Kidney (tissue), 14 donors: ENCODE results near the gene GLB1L2. TPM values are rescaled to one million over a fixed set of nuclear protein-coding genes. Genes with fewer than 3 reads are reported as not detected.
"Not testable (repeated sequence)": the region's sequence is repeated elsewhere in the genome, so short reads cannot be mapped to it uniquely, and the experiment has no call there.

Source experiments
- DNase-seq, 5 donors: peaks; one replicate each; pipeline ENCODE4 v3.0.0-alpha.2; 2013 to 2020
- FAIRE-seq: peaks from 2 replicates; lab custom pipeline; 2012; peaks lifted over from hg19 to GRCh38; lab: Jason Lieb, UNC
- H3K27ac ChIP-seq, 2 donors: one replicate each; pipeline ENCODE4 v1.7.0; 2013; ENCODE audit warnings: low read depth in 2 of 2, low read length in 2 of 2, inconsistent platforms in 1 of 2
- H3K27me3 ChIP-seq: one replicate; pipeline ENCODE4 v1.7.1; 2013; ENCODE audit warnings: low read length, inconsistent platforms; ENCODE audit not compliant: control insufficient read depth, insufficient read depth
- H3K36me3 ChIP-seq, 3 donors: one replicate each; pipeline versions ENCODE4 v1.7.0 to v1.7.1; 2013; ENCODE audit warnings: low read length in 3 of 3, control low read depth in 1 of 3, inconsistent platforms in 1 of 3; ENCODE audit not compliant: insufficient read depth in 3 of 3, control insufficient read depth in 2 of 3
- H3K4me1 ChIP-seq, 3 donors: one replicate each; pipeline versions ENCODE4 v1.7.0 to v1.7.1; 2013; ENCODE audit warnings: low read length in 3 of 3, inconsistent platforms in 1 of 3, low read depth in 1 of 3; ENCODE audit not compliant: control insufficient read depth in 2 of 3, insufficient read depth in 2 of 3
- H3K4me3 ChIP-seq, 3 donors: one replicate each; pipeline versions ENCODE4 v1.7.0 to v1.8.1; 2013; ENCODE audit warnings: low read length in 3 of 3, control low read depth in 1 of 3, inconsistent platforms in 1 of 3
- H3K9ac ChIP-seq, 3 donors: one replicate each; pipeline versions ENCODE4 v1.7.0 to v1.7.1; 2013; ENCODE audit warnings: low read length in 3 of 3, control low read depth in 1 of 3, inconsistent platforms in 1 of 3
- H3K9me3 ChIP-seq, 3 donors: one replicate each; pipeline versions ENCODE4 v1.7.0 to v1.7.1; 2013; ENCODE audit warnings: low read length in 3 of 3, control low read depth in 1 of 3, inconsistent platforms in 1 of 3; ENCODE audit not compliant: control insufficient read depth in 2 of 3, insufficient read depth in 1 of 3
- CTCF ChIP-seq: IDR thresholded peaks from 3 replicates; pipeline ENCODE4 v1.5.1; 2012; ENCODE audit warnings: mild to moderate bottlenecking, moderate library complexity, borderline replicate concordance; ENCODE audit not compliant: insufficient read depth; ENCODE audit errors: extremely low read depth
- intact Hi-C: fragments of 100-400 bp; cut with DNase I; formaldehyde crosslinking; loops from one replicate; pipeline ENCODE4 v1.11.1; 2022
- polyA plus RNA-seq: library from polyadenylated mRNA; stranded (reverse); fragments of 350-450 nt; fragmentation: Illumina TruSeq; extraction: RNeasy Lipid Tissue Mini Kit (QIAGEN cat#74804); gene quantifications from one replicate; pipeline ENCODE4 v1.2.3, GENCODE V29; 2014; ENCODE audit warnings: low read depth, low replicate concordance; ENCODE audit not compliant: insufficient read depth
- total RNA-seq: library from RNA; stranded (reverse); fragmentation: NEBNext Ultra II Directional; extraction: Animal tissue kit (Norgen Biotek cat#: 25700); gene quantifications from one replicate; pipeline ENCODE4 v1.2.1, GENCODE V29; 2021
- donor health status: control.
- donor health status: control.
- donor health status: control.
- donor health status: control.
- donor health status: control.
- donor health status: DM: yes; HTN: yes; CAD: no.
- donor health status: Normal renal cell carcinoma (clear cell type).

The GLB1L2 gene
- total and polyA plus RNA-seq, 2 donors from 2014 or later, result 10.0 to 26.1 TPM

DNA sequence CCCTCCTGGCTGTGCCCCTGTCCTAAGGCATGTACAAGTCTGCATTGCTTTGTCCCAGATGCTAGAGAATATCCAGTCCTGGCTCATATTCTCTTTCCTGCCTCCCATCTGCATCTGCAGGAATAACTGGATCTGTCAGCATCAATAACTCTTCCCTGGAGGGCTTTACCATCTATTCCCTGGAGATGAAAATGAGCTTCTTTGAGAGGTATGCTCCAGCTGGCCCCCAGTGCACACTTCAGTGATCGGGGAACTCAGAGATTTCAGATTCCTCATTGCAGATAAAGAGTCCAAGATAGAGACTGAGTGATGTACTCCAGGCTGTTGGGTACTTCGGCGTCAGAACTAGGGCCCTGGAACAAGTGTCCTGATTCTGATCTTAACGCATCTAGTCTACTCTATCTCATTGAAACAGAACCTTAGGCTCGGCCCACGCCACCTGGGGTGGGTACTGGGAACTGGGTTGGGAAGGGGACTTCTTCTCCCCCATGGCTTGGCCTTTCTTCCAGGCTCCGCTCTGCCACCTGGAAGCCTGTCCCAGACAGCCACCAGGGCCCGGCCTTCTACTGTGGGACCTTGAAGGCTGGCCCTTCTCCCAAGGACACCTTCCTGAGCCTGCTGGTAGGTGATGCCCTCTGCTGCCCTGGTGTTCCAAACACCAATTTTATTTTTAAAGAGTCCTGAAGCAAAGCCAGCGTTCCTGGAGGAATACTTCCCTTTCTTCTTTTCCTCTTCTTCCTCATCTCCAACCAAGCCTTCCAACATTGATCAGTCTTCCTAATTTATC lies 17.8 kb upstream of the GLB1L2 start:
- Histone ChIP-seq H3K4me3 (no peak overlapping the region), H3K4me1 (no peaks in the 10 kb centered on the region), H3K27ac (no peak overlapping the region), H3K27me3 (no peaks in the 10 kb centered on the region), H3K36me3 (no peaks in the 10 kb centered on the region), H3K9ac (no peak overlapping the region), H3K9me3 (peaks cover 0 to 6% (median 4%) of the 10 kb centered on the region in 3 donors)
- FAIRE-seq (no peak), DNase-seq (no peak)
- intact Hi-C loops, result no loop called here
- TF ChIP-seq CTCF, result no peak

DNA sequence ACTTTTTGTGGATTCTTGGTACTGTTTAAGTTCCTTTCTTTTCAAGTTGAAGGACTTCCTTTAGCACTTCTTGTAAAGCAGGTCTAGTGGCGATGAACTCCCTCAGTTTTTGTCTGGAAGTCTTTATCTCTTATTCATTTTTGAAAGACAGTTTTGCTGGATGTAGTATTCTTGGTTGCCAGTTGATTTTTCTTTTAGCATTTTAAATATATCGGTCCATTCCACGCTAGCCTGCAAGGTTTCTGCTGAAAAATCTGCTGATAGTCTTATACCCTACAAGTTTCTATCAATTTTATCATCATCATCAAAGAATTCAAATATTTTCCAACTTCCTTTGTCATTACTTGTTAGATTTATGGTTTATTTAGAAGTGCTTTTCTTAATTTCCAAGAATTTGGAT lies 14.7 kb upstream of the GLB1L2 start:
- no peaks in the 10 kb centered on the region for H3K36me3 ChIP-seq
- no peak for DNase-seq
- FAIRE-seq, result no peak
- H3K9me3 ChIP-seq, result peaks cover 0 to 10% (median 4%) of the 10 kb centered on the region in 3 donors
- no peaks in the 10 kb centered on the region for H3K27me3 ChIP-seq
- intact Hi-C loops, result no loop called here
- no peak for TF ChIP-seq CTCF
- no peaks in the 10 kb centered on the region for H3K4me1 ChIP-seq
- H3K27ac ChIP-seq, result no peak overlapping the region
- H3K4me3 ChIP-seq, result no peak overlapping the region
- no peak overlapping the region for H3K9ac ChIP-seq

- H3K27me3 ChIP-seq, H3K4me1 ChIP-seq, H3K9me3 ChIP-seq, H3K4me3 ChIP-seq, H3K27ac ChIP-seq, intact Hi-C loops, FAIRE-seq, DNase-seq, H3K9ac ChIP-seq, H3K36me3 ChIP-seq: not testable (repeated sequence)
These were observed 10.4 kb upstream of the GLB1L2 start for GRCh38 chr11:134321373-134321772.

- H3K4me3 ChIP-seq, result no peak overlapping the region
- no peak for FAIRE-seq
- intact Hi-C loops, result no loop called here
- no peaks in the 10 kb centered on the region for H3K27me3 ChIP-seq
- H3K9me3 ChIP-seq, result peaks cover 0 to 4% (median 0%) of the 10 kb centered on the region in 3 donors
- no peak for DNase-seq
- no peak for TF ChIP-seq CTCF
- no peaks in the 10 kb centered on the region for H3K36me3 ChIP-seq
- H3K27ac ChIP-seq, result no peak overlapping the region
- no peak overlapping the region for H3K9ac ChIP-seq
- H3K4me1 ChIP-seq, result no peaks in the 10 kb centered on the region
These were observed 9.2 kb upstream of the GLB1L2 start for GRCh38 chr11:134322553-134322952.
